GM23338 (cell line): ENCODE measurements around the gene NQO1. TPM values are rescaled to one million over a fixed set of nuclear protein-coding genes. Genes with fewer than 3 reads are reported as not detected.

ENCODE experiments used
- ATAC-seq: fragments of 200-7000 bp; cut with Tn5 transposase; 3 replicates; pipeline ENCODE4 v1.9.1; 2020
- DNase-seq: peaks from one replicate; pipeline ENCODE4 v3.0.0-alpha.2; 2015; ENCODE audit warnings: low spot score
- H2AFZ ChIP-seq: fragments of 200-600 bp; sonication (generic); 2 replicates; pipeline ENCODE4 v1.8.0; 2016; ENCODE audit warnings: antibody characterized with exemption, mild to moderate bottlenecking, moderate library complexity
- H3F3A ChIP-seq: fragments of 200-600 bp; sonication (generic); replicated peaks from 2 replicates; pipeline ENCODE4 v1.8.0; 2017; ENCODE audit warnings: antibody characterized with exemption, mixed run types, low read depth
- H3K27ac ChIP-seq: fragments of 200-600 bp; sonication (generic); 2 replicates; pipeline ENCODE4 v1.6.1; 2016; ENCODE audit warnings: low read depth
- H3K27me3 ChIP-seq: fragments of 200-600 bp; sonication (generic); 2 replicates; pipeline ENCODE4 v1.8.0; 2016; ENCODE audit warnings: mild to moderate bottlenecking, mixed run types, moderate library complexity; ENCODE audit not compliant: insufficient read depth
- H3K36me3 ChIP-seq: fragments of 200-600 bp; sonication (generic); 2 replicates; pipeline ENCODE4 v1.8.0; 2016; ENCODE audit warnings: mild to moderate bottlenecking; ENCODE audit not compliant: insufficient read depth
- H3K4me1 ChIP-seq: fragments of 200-600 bp; sonication (generic); 2 replicates; pipeline ENCODE4 v1.8.0; 2016; ENCODE audit warnings: mild to moderate bottlenecking, moderate library complexity; ENCODE audit not compliant: insufficient read depth
- H3K4me2 ChIP-seq: fragments of 200-600 bp; sonication (generic); 2 replicates; pipeline ENCODE4 v1.7.1; 2017; ENCODE audit warnings: mixed run types
- H3K4me3 ChIP-seq: fragments of 200-600 bp; sonication (generic); 2 replicates; pipeline ENCODE4 v1.6.1; 2016; ENCODE audit warnings: mixed run types
- H3K79me2 ChIP-seq: fragments of 200-600 bp; sonication (generic); replicated peaks from 2 replicates; pipeline ENCODE4 v1.8.0; 2017; ENCODE audit warnings: mild to moderate bottlenecking; ENCODE audit not compliant: insufficient read depth
- H3K9me2 ChIP-seq: fragments of 200-600 bp; sonication (generic); 2 replicates; pipeline ENCODE4 v1.8.0; 2017; ENCODE audit not compliant: insufficient read depth
- H4K20me1 ChIP-seq: fragments of 200-600 bp; sonication (generic); replicated peaks from 2 replicates; pipeline ENCODE4 v1.8.0; 2017; ENCODE audit warnings: mild to moderate bottlenecking; ENCODE audit not compliant: insufficient read depth
- H3K27ac Mint-ChIP-seq: 2 replicates; pipeline ENCODE4 v1.8.0; 2020; ENCODE audit warnings: inconsistent platforms, mild to moderate bottlenecking, moderate library complexity, mixed read lengths
- H3K27me3 Mint-ChIP-seq: 3 replicates; pipeline ENCODE4 v1.8.0; 2022; ENCODE audit warnings: low read depth, mild to moderate bottlenecking, moderate library complexity, mixed read lengths, inconsistent platforms; ENCODE audit not compliant: insufficient read depth, poor library complexity
- H3K36me3 Mint-ChIP-seq: 3 replicates; pipeline ENCODE4 v1.8.0; 2021; ENCODE audit warnings: low read depth, mild to moderate bottlenecking, inconsistent platforms, moderate library complexity, mixed read lengths
- H3K4me1 Mint-ChIP-seq: 3 replicates; pipeline ENCODE4 v1.8.0; 2020; ENCODE audit warnings: mild to moderate bottlenecking, inconsistent platforms, mixed read lengths
- H3K4me3 Mint-ChIP-seq: 3 replicates; pipeline ENCODE4 v1.8.0; 2021; ENCODE audit warnings: moderate library complexity, mild to moderate bottlenecking, inconsistent platforms, mixed read lengths
- H3K9me3 Mint-ChIP-seq: 3 replicates; pipeline ENCODE4 v1.8.0; 2020; ENCODE audit warnings: moderate library complexity, mild to moderate bottlenecking, inconsistent platforms, mixed read lengths
- CREB1 ChIP-seq: fragments of 250-450 bp; sonication (Bioruptor Pico); IDR thresholded peaks from 2 replicates; pipeline ENCODE4 v1.5.0; 2020; ENCODE audit warnings: low read depth, mild to moderate bottlenecking, moderate library complexity
- CTCF ChIP-seq, 2 experiments: fragments of 200-600 bp in 1 of 2; sonication (generic) in 1 of 2; conservative IDR thresholded peaks; 2 replicates each; pipeline versions ENCODE4 v1.5.1 to v1.6.1; 2016 to 2017; ENCODE audit warnings: antibody characterized with exemption in 2 of 2, low read depth in 2 of 2, mild to moderate bottlenecking in 2 of 2, moderate library complexity in 1 of 2
- ETS1 ChIP-seq: IDR thresholded peaks from 2 replicates; pipeline ENCODE4 v1.6.1; 2016; ENCODE audit warnings: antibody characterized with exemption
- EZH2 ChIP-seq: fragments of 200-600 bp; sonication (generic); IDR thresholded peaks from one replicate; pipeline ENCODE4 v1.8.0; 2017; ENCODE audit warnings: antibody characterized with exemption, mild to moderate bottlenecking, low read depth; ENCODE audit not compliant: unreplicated experiment
- EZH2phosphoT487 ChIP-seq: fragments of 200-600 bp; sonication (generic); IDR thresholded peaks from one replicate; pipeline ENCODE4 v1.8.1; 2018; ENCODE audit warnings: antibody characterized with exemption; ENCODE audit not compliant: unreplicated experiment
- JUNB ChIP-seq: IDR thresholded peaks from one replicate; pipeline ENCODE4 v1.6.1; 2016; ENCODE audit warnings: antibody characterized with exemption; ENCODE audit not compliant: unreplicated experiment
- NANOG ChIP-seq: IDR thresholded peaks from 2 replicates; pipeline ENCODE4 v1.6.1; 2016; ENCODE audit warnings: antibody characterized with exemption, borderline replicate concordance
- POLR2AphosphoS5 ChIP-seq: IDR thresholded peaks from 2 replicates; pipeline ENCODE4 v1.6.1; 2016; ENCODE audit warnings: antibody characterized with exemption, low read depth
- REST ChIP-seq: IDR thresholded peaks from one replicate; pipeline ENCODE4 v1.6.1; 2018; ENCODE audit warnings: antibody characterized with exemption; ENCODE audit not compliant: unreplicated experiment
- STAT1 ChIP-seq: IDR thresholded peaks from one replicate; pipeline ENCODE4 v1.6.1; 2016; ENCODE audit warnings: antibody characterized with exemption; ENCODE audit not compliant: unreplicated experiment
- ZNF114 ChIP-seq: fragments of 250-450 bp; sonication (Bioruptor Pico); IDR thresholded peaks from 2 replicates; pipeline ENCODE4 v1.5.0; 2020; ENCODE audit warnings: mild to moderate bottlenecking, moderate library complexity
- ZNF331 ChIP-seq: fragments of 250-450 bp; sonication (Bioruptor Pico); IDR thresholded peaks from 2 replicates; pipeline ENCODE4 v1.5.0; 2020; ENCODE audit warnings: low read depth, mild to moderate bottlenecking, moderate library complexity
- ZNF462 ChIP-seq: fragments of 250-450 bp; sonication (Bioruptor Pico); IDR thresholded peaks from 2 replicates; pipeline ENCODE4 v1.5.0; 2020; ENCODE audit warnings: mild to moderate bottlenecking, moderate library complexity
- polyA plus RNA-seq: library from polyadenylated mRNA; unstranded; fragments of >200 nt; fragmentation: Nextera tagmentation; extraction: Ambion mirVana; gene quantifications from 2 replicates; pipeline ENCODE4 v1.2.1, GENCODE V29; 2016
- total RNA-seq: library from RNA; depleted of rRNA; stranded (reverse); fragments of >200 nt; shearing (Covaris generic); gene quantifications from 2 replicates; pipeline ENCODE4 v1.2.3, GENCODE V29; 2014

The NQO1 gene
- total and polyA plus RNA-seq, 2 experiments from 2014 or later: 80.9 to 86.3 TPM

GRCh38 chr16:69732101-69732500 is 5.7 kb upstream of the NQO1 start:
- no peak overlapping the region for H3K27ac Mint-ChIP-seq
- no peak for TF ChIP-seq EZH2phosphoT487
- TF ChIP-seq NANOG: no peak
- TF ChIP-seq ZNF114 (CRISPR knock-in tag): no peak
- TF ChIP-seq ZNF462: no peak
- TF ChIP-seq REST: no peak
- no peak for TF ChIP-seq CTCF (conservative IDR thresholded peaks at IDR 0.05; ENCODE audit: low read depth in 2 of 2)
- no peak for TF ChIP-seq STAT1
- no peak for TF ChIP-seq ETS1
- TF ChIP-seq POLR2AphosphoS5: no peak
- TF ChIP-seq CREB1 (CRISPR knock-in tag): no peak
- no peak for TF ChIP-seq JUNB
- no peak for TF ChIP-seq EZH2
- no peak for TF ChIP-seq ZNF331 (CRISPR knock-in tag)
- Histone ChIP-seq H3K4me3 (no peak overlapping the region), H3K27ac (no peak overlapping the region), H2AFZ (no peak overlapping the region), H4K20me1 (no peaks in the 10 kb centered on the region), H3K4me1 (peaks cover 15% of the 10 kb centered on the region), H3K79me2 (peaks cover 6% of the 10 kb centered on the region), H3K27me3 (no peaks in the 10 kb centered on the region), H3F3A (peaks cover 9% of the 10 kb centered on the region; the same call in 1 of the 2 replicates), H3K4me2 (no peak overlapping the region), H3K9me2 (no peaks in the 10 kb centered on the region), H3K36me3 (no peaks in the 10 kb centered on the region)
- no peak for ATAC-seq
- H3K4me3 Mint-ChIP-seq: no peak overlapping the region
- H3K36me3 Mint-ChIP-seq: no peaks in the 10 kb centered on the region; the same call in 2 of the 3 replicates
- H3K4me1 Mint-ChIP-seq: peaks cover 12% of the 10 kb centered on the region
- DNase-seq: no peak
- peaks cover 14% of the 10 kb centered on the region for H3K27me3 Mint-ChIP-seq
- H3K9me3 Mint-ChIP-seq: no peaks in the 10 kb centered on the region; the same call in 2 of the 3 replicates
